WTC11 (cell line): Measurements from ENCODE around the gene PCDHA8. TPM values are rescaled to one million over a fixed set of nuclear protein-coding genes. Genes with fewer than 3 reads are reported as not detected.

Experiments used
- ATAC-seq: fragments of 200-7000 bp; cut with Tn5 transposase; 2 replicates; pipeline ENCODE4 v1.10.0; 2021; ENCODE audit warnings: mild to moderate bottlenecking, moderate library complexity
- CTCF ChIA-PET: fragments of 300-600 bp; sonication (Branson Sonifier 250); formaldehyde crosslinking; loops from one replicate; lab custom pipeline; 2021; ENCODE audit warnings: antibody characterized with exemption; lab: Charles Lee
- POLR2A ChIA-PET: fragments of 350-600 bp; sonication (Branson Sonifier 250); formaldehyde crosslinking; loops from one replicate; lab custom pipeline; 2021; ENCODE audit warnings: antibody characterized with exemption; lab: Charles Lee
- DNase-seq: peaks from one replicate; pipeline ENCODE4 v3.0.0; 2021; ENCODE audit warnings: low spot score
- H3K27ac Mint-ChIP-seq: 2 replicates; pipeline ENCODE4 v1.8.0; 2021; ENCODE audit warnings: mixed read lengths
- H3K27me3 Mint-ChIP-seq: 2 replicates; pipeline ENCODE4 v1.8.0; 2021; ENCODE audit warnings: low read depth, mild to moderate bottlenecking, moderate library complexity, mixed read lengths
- H3K36me3 Mint-ChIP-seq: 2 replicates; pipeline ENCODE4 v1.8.0; 2021; ENCODE audit warnings: mixed read lengths
- H3K4me1 Mint-ChIP-seq: 2 replicates; pipeline ENCODE4 v1.8.0; 2022; ENCODE audit warnings: mixed read lengths
- H3K4me3 Mint-ChIP-seq: 2 replicates; pipeline ENCODE4 v1.8.0; 2021; ENCODE audit warnings: mild to moderate bottlenecking, moderate library complexity, mixed read lengths
- H3K9me3 Mint-ChIP-seq: 2 replicates; pipeline ENCODE4 v1.8.0; 2021; ENCODE audit warnings: mixed read lengths
- ATF6 ChIP-seq: sonication (generic); formaldehyde crosslinking; IDR thresholded peaks from 2 replicates; pipeline ENCODE4 v1.8.1; 2023; ENCODE audit warnings: mild to moderate bottlenecking, missing genetic modification reagents
- CREB1 ChIP-seq: sonication (generic); formaldehyde crosslinking; IDR thresholded peaks from 2 replicates; pipeline ENCODE4 v1.8.0; 2023; ENCODE audit warnings: mild to moderate bottlenecking, missing genetic modification reagents
- CTCF ChIP-seq: fragments of 200-600 bp; IDR thresholded peaks from 2 replicates; pipeline ENCODE4 v1.8.0; 2022; ENCODE audit warnings: antibody characterized with exemption
- EMX1 ChIP-seq: fragments of 250-450 bp; sonication (Bioruptor Pico); IDR thresholded peaks from 2 replicates; pipeline ENCODE4 v1.8.0; 2021; ENCODE audit warnings: mild to moderate bottlenecking
- FOXP1 ChIP-seq: sonication (generic); formaldehyde crosslinking; IDR thresholded peaks from 2 replicates; pipeline ENCODE4 v1.8.0; 2022; ENCODE audit warnings: missing genetic modification reagents, mild to moderate bottlenecking, moderate library complexity, borderline replicate concordance
- NFATC4 ChIP-seq: fragments of 250-450 bp; sonication (Bioruptor Pico); IDR thresholded peaks from 2 replicates; pipeline ENCODE4 v1.9.0; 2021; ENCODE audit warnings: mild to moderate bottlenecking
- PRDM15 ChIP-seq: sonication (generic); formaldehyde crosslinking; IDR thresholded peaks from 2 replicates; pipeline ENCODE4 v1.8.0; 2022; ENCODE audit warnings: missing genetic modification reagents
- RELA ChIP-seq: sonication (generic); formaldehyde crosslinking; IDR thresholded peaks from 2 replicates; pipeline ENCODE4 v1.8.1; 2022; ENCODE audit warnings: missing genetic modification reagents, mild to moderate bottlenecking, borderline replicate concordance
- ZBTB21 ChIP-seq: sonication (generic); formaldehyde crosslinking; IDR thresholded peaks from 2 replicates; pipeline ENCODE4 v1.8.1; 2023; ENCODE audit warnings: mild to moderate bottlenecking, missing genetic modification reagents, borderline replicate concordance
- ZNF138 ChIP-seq: sonication (generic); formaldehyde crosslinking; conservative IDR thresholded peaks from 2 replicates; pipeline ENCODE4 v1.8.1; 2022; ENCODE audit warnings: mild to moderate bottlenecking, moderate library complexity, missing genetic modification reagents
- ZNF219 ChIP-seq: sonication (generic); formaldehyde crosslinking; IDR thresholded peaks from 2 replicates; pipeline ENCODE4 v1.8.0; 2023; ENCODE audit warnings: missing genetic modification reagents, mild to moderate bottlenecking, borderline replicate concordance
- ZNF232 ChIP-seq: sonication (generic); formaldehyde crosslinking; IDR thresholded peaks from 2 replicates; pipeline ENCODE4 v1.8.0; 2022; ENCODE audit warnings: mild to moderate bottlenecking, missing genetic modification reagents
- ZNF263 ChIP-seq: sonication (generic); formaldehyde crosslinking; IDR thresholded peaks from 2 replicates; pipeline ENCODE4 v1.8.1; 2022; ENCODE audit warnings: low read depth, mild to moderate bottlenecking, moderate library complexity, missing genetic modification reagents
- ZNF281 ChIP-seq: sonication (generic); formaldehyde crosslinking; IDR thresholded peaks from 2 replicates; pipeline ENCODE4 v1.8.0; 2023; ENCODE audit warnings: mild to moderate bottlenecking, missing genetic modification reagents
- ZNF416 ChIP-seq: fragments of 250-450 bp; sonication (Bioruptor Pico); IDR thresholded peaks from 2 replicates; pipeline ENCODE4 v1.9.0; 2021; ENCODE audit warnings: mild to moderate bottlenecking, inconsistent platforms
- ZNF423 ChIP-seq: fragments of 250-450 bp; sonication (Bioruptor Pico); IDR thresholded peaks from 2 replicates; pipeline ENCODE4 v2.1.2; 2022; ENCODE audit warnings: mild to moderate bottlenecking, moderate library complexity
- ZNF512 ChIP-seq: sonication (generic); formaldehyde crosslinking; IDR thresholded peaks from 2 replicates; pipeline ENCODE4 v1.8.1; 2022; ENCODE audit warnings: missing genetic modification reagents, borderline replicate concordance
- total RNA-seq: library from RNA; stranded (reverse); gene quantifications from 3 replicates; pipeline ENCODE4 v1.2.3, GENCODE V29; 2021

Gene PCDHA8
- total RNA-seq, 1 experiment from 2014 or later = 1.3 TPM

- no peak overlapping the region for H3K4me3 Mint-ChIP-seq
- peaks cover 2% of the 10 kb centered on the region for H3K36me3 Mint-ChIP-seq
- ATAC-seq (no peak), DNase-seq (no peak)
- CTCF ChIA-PET = interaction anchor here (0.6 to 1.6 kb wide), 5 partner anchors 11 to 37 kb away, joined by 3 to 4 read pairs (median 4); partner anchors contain the start of genes PCDHA1, PCDHA2, PCDHA4 and PCDHA7
- TF ChIP-seq ZBTB21 (CRISPR knock-in tag) (no peak), ZNF232 (CRISPR knock-in tag) (no peak), EMX1 (CRISPR knock-in tag) (no peak), NFATC4 (no peak), ZNF219 (no peak), ZNF423 (CRISPR knock-in tag) (no peak)
- H3K4me1 Mint-ChIP-seq = peaks cover 2% of the 10 kb centered on the region; the same call in 1 of the 2 replicates
- 0 out of 2 replicates have a peak, but pooled peaks cover 1% of the 10 kb centered on the region for H3K9me3 Mint-ChIP-seq
- H3K27ac Mint-ChIP-seq = no peak overlapping the region
- POLR2A ChIA-PET = no interaction called here
- no peaks in the 10 kb centered on the region for H3K27me3 Mint-ChIP-seq
Observed at GRCh38 chr5:140823475-140823874, 17.5 kb upstream of the PCDHA8 start.

GRCh38 chr5:140827704-140828361 is 13.2 kb upstream of the PCDHA8 start, which contains the start of gene PCDHA6:
PCDHA6 (plus strand) TSS chr5:140827960; CDS start chr5:140828092, 132 bp downstream.
- H3K4me1 Mint-ChIP-seq = peaks cover 4% of the 10 kb centered on the region; the same call in 1 of the 2 replicates
- no peak for DNase-seq
- TF ChIP-seq PRDM15 (CRISPR knock-in tag) = peak; percentile 73
- TF ChIP-seq ZNF416 (CRISPR knock-in tag) = no peak
- TF ChIP-seq CREB1 (CRISPR knock-in tag) = no peak
- TF ChIP-seq, all 79 proteins: peak for 1
- Mint-ChIP-seq H3K27ac (no peak within 1 kb of the TSS), H3K4me3 (peak within 1 kb of the TSS; percentile 74), H3K9me3 (0 out of 2 replicates have a peak, but pooled peaks cover 3% of the 10 kb centered on the region), H3K36me3 (peaks cover 14% of the 10 kb centered on the region), H3K27me3 (no peaks in the 10 kb centered on the region)
- POLR2A ChIA-PET = no interaction called here
- CTCF ChIA-PET = interaction anchor here (0.6 to 3.6 kb wide), 13 partner anchors 10 to 299 kb away, joined by 3 to 32 read pairs (median 4); partner anchors contain the start of genes PCDHA1, PCDHA10, PCDHA2 and PCDHA4
- ATAC-seq = peak; percentile 24; the same call in 1 of the 2 replicates

GRCh38 chr5:140828362-140828737 is 12.6 kb upstream of the PCDHA8 start:
- Mint-ChIP-seq H3K27me3 (no peaks in the 10 kb centered on the region), H3K9me3 (0 out of 2 replicates have a peak, but pooled peaks cover 3% of the 10 kb centered on the region), H3K4me1 (peaks cover 4% of the 10 kb centered on the region; the same call in 1 of the 2 replicates), H3K4me3 (peak overlapping the region; percentile 74), H3K36me3 (peaks cover 14% of the 10 kb centered on the region), H3K27ac (no peak overlapping the region)
- ChIA-PET CTCF (interaction anchor here (0.6 to 3.6 kb wide), 12 partner anchors 13 to 299 kb away, joined by 3 to 32 read pairs (median 4); partner anchors contain the start of genes PCDHA1, PCDHA10, PCDHA2 and PCDHA4), POLR2A (no interaction called here)
- TF ChIP-seq CTCF = no peak
- no peak for TF ChIP-seq ZNF512 (CRISPR knock-in tag)
- TF ChIP-seq RELA = no peak
- TF ChIP-seq ATF6 = no peak
- no peak for TF ChIP-seq ZNF263
- TF ChIP-seq ZNF281 (CRISPR knock-in tag) = no peak
- TF ChIP-seq FOXP1 (CRISPR knock-in tag) = no peak
- no peak for TF ChIP-seq ZNF138
- no peak for DNase-seq
- ATAC-seq = peak; percentile 77
